SK-N-SH (cell line): ENCODE results near the gene OPCML. TPM values are rescaled to one million over a fixed set of nuclear protein-coding genes. Genes with fewer than 3 reads are reported as not detected.

Source experiments
- CTCF ChIA-PET: fragments of 300-600, 350-600 bp; formaldehyde crosslinking; extraction: SDS; loops from one replicate; lab custom pipeline; 2021; lab: Yijun Ruan, JAX
- POLR2A ChIA-PET: fragments of 350-600 bp; sonication (Branson Sonifier 250); formaldehyde crosslinking; extraction: SDS; loops from one replicate; lab custom pipeline; 2020; ENCODE audit warnings: antibody characterized with exemption, inconsistent platforms; lab: Yijun Ruan, JAX
- DNase-seq: peaks from one replicate; pipeline ENCODE4 v3.0.0; 2012
- H2AFZ ChIP-seq: fragments of 200-600 bp; sonication (generic); 2 replicates; pipeline ENCODE4 v1.8.1; 2016; ENCODE audit warnings: antibody characterized with exemption, mild to moderate bottlenecking, low read depth
- H3F3A ChIP-seq: fragments of 200-600 bp; sonication (generic); replicated peaks from 2 replicates; pipeline ENCODE3; 2016; ENCODE audit warnings: antibody characterized with exemption, mild to moderate bottlenecking; ENCODE audit not compliant: insufficient read depth
- H3K27ac ChIP-seq, 2 experiments: fragments of 200-500 bp in 1 of 2; fragments of 200-600 bp in 1 of 2; sonication (Bioruptor generic) in 1 of 2; sonication (generic), shearing (Covaris generic) in 1 of 2; 2 replicates each; pipeline versions ENCODE4 v1.5.1 to v1.6.1; 2014 to 2016; ENCODE audit warnings: low read depth in 2 of 2, inconsistent platforms in 1 of 2, low read length in 1 of 2, mild to moderate bottlenecking in 1 of 2, mixed read lengths in 1 of 2
- H3K27me3 ChIP-seq: fragments of 200-600 bp; sonication (generic), shearing (Covaris generic); 2 replicates; pipeline ENCODE4 v1.6.1; 2016; ENCODE audit warnings: mixed run types; ENCODE audit not compliant: insufficient read depth
- H3K36me3 ChIP-seq, 2 experiments: fragments of 200-500 bp in 1 of 2; fragments of 200-600 bp in 1 of 2; sonication (Bioruptor generic) in 1 of 2; sonication (generic) in 1 of 2; replicated peaks in 1 of 2; 2 replicates each; pipeline versions ENCODE3 to v1.5.1; 2014 to 2016; ENCODE audit warnings: low read length in 1 of 2, mild to moderate bottlenecking in 1 of 2; ENCODE audit not compliant: insufficient read depth in 2 of 2, control insufficient read depth in 1 of 2
- H3K4me1 ChIP-seq, 2 experiments: fragments of 200-500 bp in 1 of 2; fragments of 200-600 bp in 1 of 2; sonication (Bioruptor generic) in 1 of 2; sonication (generic), shearing (Covaris generic) in 1 of 2; 2 replicates each; pipeline versions ENCODE4 v1.5.1 to v1.6.1; 2014 to 2016; ENCODE audit warnings: low read depth in 1 of 2, low read length in 1 of 2, mixed run types in 1 of 2; ENCODE audit not compliant: insufficient read depth in 2 of 2, control insufficient read depth in 1 of 2
- H3K4me2 ChIP-seq: fragments of 200-600 bp; sonication (generic), shearing (Covaris generic); 2 replicates; pipeline ENCODE4 v1.6.1; 2017; ENCODE audit warnings: mixed run types
- H3K4me3 ChIP-seq, 2 experiments: fragments of 200-500 bp in 1 of 2; fragments of 200-600 bp in 1 of 2; sonication (Bioruptor generic) in 1 of 2; sonication (generic), shearing (Covaris generic) in 1 of 2; 2 replicates each; pipeline versions ENCODE4 v1.5.1 to v1.8.1; 2014 to 2016; ENCODE audit warnings: low read depth in 2 of 2, inconsistent platforms in 1 of 2, low read length in 1 of 2, mild to moderate bottlenecking in 1 of 2, mixed read lengths in 1 of 2, moderate library complexity in 1 of 2
- H3K79me2 ChIP-seq: fragments of 200-600 bp; sonication (generic); 2 replicates; pipeline ENCODE4 v1.8.1; 2017; ENCODE audit warnings: mild to moderate bottlenecking; ENCODE audit not compliant: insufficient read depth
- H3K9ac ChIP-seq: fragments of 200-600 bp; sonication (generic); 2 replicates; pipeline ENCODE4 v1.6.1; 2017; ENCODE audit warnings: mixed run types
- H3K9me2 ChIP-seq: fragments of 200-600 bp; sonication (generic); 2 replicates; pipeline ENCODE4 v1.6.1; 2017; ENCODE audit warnings: mixed run types
- H3K9me3 ChIP-seq: fragments of 200-600 bp; sonication (generic); 2 replicates; pipeline ENCODE4 v1.6.1; 2017; ENCODE audit warnings: mixed run types, mild to moderate bottlenecking, moderate library complexity
- H4K20me1 ChIP-seq: fragments of 200-600 bp; sonication (generic); 2 replicates; pipeline ENCODE4 v1.6.1; 2017; ENCODE audit warnings: mild to moderate bottlenecking, mixed run types; ENCODE audit not compliant: insufficient read depth
- CTCF ChIP-seq: fragments of 200-600 bp; sonication (generic); IDR thresholded peaks from 2 replicates; pipeline ENCODE4 v1.6.1; 2017; ENCODE audit warnings: antibody characterized with exemption, mild to moderate bottlenecking, moderate library complexity
- ELF1 ChIP-seq: IDR thresholded peaks from 2 replicates; pipeline ENCODE4 v1.4.0; 2012
- EP300 ChIP-seq, 2 experiments: IDR thresholded peaks; 2 replicates each; pipeline versions ENCODE4 v1.4.0 to v1.6.1; 2012; ENCODE audit warnings: borderline replicate concordance in 1 of 2, low read depth in 1 of 2, low read length in 1 of 2
- EZH2phosphoT487 ChIP-seq: fragments of 200-600 bp; sonication (generic); IDR thresholded peaks from 2 replicates; pipeline ENCODE4 v1.6.1; 2017; ENCODE audit warnings: low read depth, mixed run types, mild to moderate bottlenecking, antibody characterized with exemption, moderate library complexity, borderline replicate concordance
- FOXM1 ChIP-seq: IDR thresholded peaks from 2 replicates; pipeline ENCODE4 v1.4.0; 2012; ENCODE audit warnings: low read depth, mild to moderate bottlenecking
- GABPA ChIP-seq: IDR thresholded peaks from 2 replicates; pipeline ENCODE4 v1.4.0; 2012; ENCODE audit warnings: low read depth, mild to moderate bottlenecking
- GATA2 ChIP-seq: sonication (generic); formaldehyde crosslinking; IDR thresholded peaks from 2 replicates; pipeline ENCODE4 v1.5.0; 2020; ENCODE audit warnings: mild to moderate bottlenecking, missing genetic modification reagents
- JUND ChIP-seq: IDR thresholded peaks from 2 replicates; pipeline ENCODE4 v1.4.0; 2012
- MAX ChIP-seq: IDR thresholded peaks from 2 replicates; pipeline ENCODE4 v1.4.0; 2012; ENCODE audit warnings: low read depth
- MEF2A ChIP-seq: IDR thresholded peaks from 2 replicates; pipeline ENCODE4 v1.4.0; 2012; ENCODE audit warnings: low read depth, borderline replicate concordance
- MXI1 ChIP-seq: IDR thresholded peaks from 2 replicates; pipeline ENCODE4 v1.6.1; 2012; ENCODE audit warnings: mild to moderate bottlenecking, low read depth, low read length, improper control_type of control experiment
- NFIC ChIP-seq: IDR thresholded peaks from 2 replicates; pipeline ENCODE4 v1.4.0; 2012; ENCODE audit warnings: borderline replicate concordance
- NRF1 ChIP-seq: IDR thresholded peaks from 2 replicates; pipeline ENCODE4 v1.6.1; 2012; ENCODE audit warnings: low read depth, mild to moderate bottlenecking, low read length
- PBX3 ChIP-seq: IDR thresholded peaks from 2 replicates; pipeline ENCODE4; 2012
- POLR2AphosphoS5 ChIP-seq: IDR thresholded peaks from 2 replicates; pipeline ENCODE4 v1.6.1; 2012; ENCODE audit warnings: low read depth, low read length
- RCOR1 ChIP-seq: fragments of 150-350 bp; IDR thresholded peaks from 2 replicates; pipeline ENCODE4 v1.6.1; 2017; ENCODE audit warnings: antibody characterized with exemption, low read length
- RFX5 ChIP-seq: IDR thresholded peaks from 2 replicates; pipeline ENCODE4 v1.6.1; 2012; ENCODE audit warnings: mild to moderate bottlenecking, improper control_type of control experiment, low read length
- SIN3A ChIP-seq: IDR thresholded peaks from 2 replicates; pipeline ENCODE4 v1.6.1; 2012; ENCODE audit warnings: low read depth, mild to moderate bottlenecking, low read length, moderate library complexity, borderline replicate concordance
- TAF1 ChIP-seq: IDR thresholded peaks from 2 replicates; pipeline ENCODE4 v1.6.1; 2012; ENCODE audit warnings: low read depth, mild to moderate bottlenecking, low read length, moderate library complexity, borderline replicate concordance
- TCF12 ChIP-seq: IDR thresholded peaks from 2 replicates; pipeline ENCODE4 v1.4.0; 2012
- TEAD4 ChIP-seq: IDR thresholded peaks from 2 replicates; pipeline ENCODE4 v1.4.0; 2012; ENCODE audit warnings: mild to moderate bottlenecking, borderline replicate concordance; ENCODE audit not compliant: insufficient read depth
- USF1 ChIP-seq: IDR thresholded peaks from 2 replicates; pipeline ENCODE4 v1.4.0; 2012; ENCODE audit warnings: low read depth, borderline replicate concordance
- ZBTB33 ChIP-seq: IDR thresholded peaks from 2 replicates; pipeline ENCODE4 v1.4.0; 2012; ENCODE audit warnings: low read depth, borderline replicate concordance
- WGBS: methylation state at CpG from one replicate; pipeline ENCODE4 v1.1.6; 2017; ENCODE audit warnings: low lambda C conversion rate; 5-methylcytosine and 5-hydroxymethylcytosine counted together
- polyA plus RNA-seq, 3 experiments: library from polyadenylated mRNA; depleted of rRNA; stranded (reverse); fragments of >200 nt; gene quantifications; 2 replicates each; pipeline ENCODE4 v1.2.3, GENCODE V29; 2012

OPCML gene
- polyA plus RNA-seq, 1 of the 3 experiments (the other 2 are of a cell fraction): not detected

GRCh38 chr11:132414451-132414850 lies 1117.8 kb downstream of the OPCML start:
- Histone ChIP-seq H4K20me1 (no peaks in the 10 kb centered on the region), H2AFZ (no peak overlapping the region), H3K27me3 (no peaks in the 10 kb centered on the region), H3K4me3 (no peak overlapping the region), H3K4me2 (no peak overlapping the region), H3K9me3 (no peaks in the 10 kb centered on the region), H3K27ac (no peak overlapping the region), H3K36me3 (no peaks in the 10 kb centered on the region), H3K79me2 (no peaks in the 10 kb centered on the region), H3F3A (no peaks in the 10 kb centered on the region), H3K4me1 (no peaks in the 10 kb centered on the region), H3K9ac (no peak overlapping the region), H3K9me2 (no peaks in the 10 kb centered on the region)
- POLR2A ChIA-PET: no interaction called here
- TF ChIP-seq PBX3 (no peak), TCF12 (no peak), MAX (no peak), CTCF (no peak), RCOR1 (no peak), MXI1 (no peak), JUND (no peak), RFX5 (no peak), ELF1 (no peak), EZH2phosphoT487 (no peak), ZBTB33 (no peak), USF1 (no peak), NFIC (no peak), FOXM1 (no peak)
- WGBS: 20% methylated on average over 6 of the region's 6 CpGs
- CTCF ChIA-PET: interaction anchor here (0.7 to 1.6 kb wide), 6 partner anchors 11 to 607 kb away, joined by 3 to 5 read pairs (median 3); no protein-coding TSS in a partner anchor
- no peak for DNase-seq

- Histone ChIP-seq H3K4me3 (no peak overlapping the region), H3K9ac (no peak overlapping the region), H3K4me2 (no peak overlapping the region), H3K4me1 (no peaks in the 10 kb centered on the region), H3F3A (no peaks in the 10 kb centered on the region), H4K20me1 (no peaks in the 10 kb centered on the region), H3K79me2 (no peaks in the 10 kb centered on the region), H3K9me3 (no peaks in the 10 kb centered on the region), H3K27ac (no peak overlapping the region), H2AFZ (no peak overlapping the region), H3K36me3 (no peaks in the 10 kb centered on the region), H3K27me3 (no peaks in the 10 kb centered on the region), H3K9me2 (no peaks in the 10 kb centered on the region)
- TF ChIP-seq TAF1 (no peak), MXI1 (no peak), EP300 (IDR thresholded peaks at IDR 0.05; ENCODE audit: borderline replicate concordance in 1 of 2, low read depth in 1 of 2, low read length in 1 of 2) (no peak), MEF2A (no peak), TEAD4 (no peak), GABPA (no peak), RCOR1 (no peak), NRF1 (no peak), POLR2AphosphoS5 (no peak), MAX (no peak), ELF1 (no peak), SIN3A (no peak), GATA2 (CRISPR knock-in tag) (no peak), FOXM1 (no peak), PBX3 (no peak)
- WGBS: 32% methylated on average over 2 of the region's 2 CpGs
- CTCF ChIA-PET: no interaction called here
- DNase-seq: no peak
- POLR2A ChIA-PET: no interaction called here
Observed at GRCh38 chr11:132410383-132410782, 1121.9 kb downstream of the OPCML start.
